Measurements from ENCODE around the gene FUT8.

FUT8 gene

DNA sequence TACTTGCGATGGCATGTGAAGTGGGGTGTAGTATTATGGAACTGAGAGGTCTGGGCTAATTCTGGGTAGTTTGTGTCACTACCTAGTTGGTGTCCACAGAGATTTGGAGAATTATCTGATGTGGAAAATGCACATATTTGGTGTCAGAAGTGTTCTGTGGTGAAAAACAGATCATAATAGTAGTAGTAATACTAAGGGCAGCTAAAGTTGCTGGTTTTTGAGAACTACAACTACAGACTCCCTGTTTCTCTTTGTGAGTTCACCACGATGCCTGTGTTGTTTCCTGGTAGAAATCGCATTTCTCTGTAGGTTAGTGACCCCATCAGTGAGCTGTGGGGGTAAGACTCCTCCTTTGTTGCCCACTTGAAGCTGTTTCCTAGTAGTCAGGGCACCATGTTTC, 206.5 kb downstream of the FUT8 start:
- TF ChIP-seq, protein P1, sequence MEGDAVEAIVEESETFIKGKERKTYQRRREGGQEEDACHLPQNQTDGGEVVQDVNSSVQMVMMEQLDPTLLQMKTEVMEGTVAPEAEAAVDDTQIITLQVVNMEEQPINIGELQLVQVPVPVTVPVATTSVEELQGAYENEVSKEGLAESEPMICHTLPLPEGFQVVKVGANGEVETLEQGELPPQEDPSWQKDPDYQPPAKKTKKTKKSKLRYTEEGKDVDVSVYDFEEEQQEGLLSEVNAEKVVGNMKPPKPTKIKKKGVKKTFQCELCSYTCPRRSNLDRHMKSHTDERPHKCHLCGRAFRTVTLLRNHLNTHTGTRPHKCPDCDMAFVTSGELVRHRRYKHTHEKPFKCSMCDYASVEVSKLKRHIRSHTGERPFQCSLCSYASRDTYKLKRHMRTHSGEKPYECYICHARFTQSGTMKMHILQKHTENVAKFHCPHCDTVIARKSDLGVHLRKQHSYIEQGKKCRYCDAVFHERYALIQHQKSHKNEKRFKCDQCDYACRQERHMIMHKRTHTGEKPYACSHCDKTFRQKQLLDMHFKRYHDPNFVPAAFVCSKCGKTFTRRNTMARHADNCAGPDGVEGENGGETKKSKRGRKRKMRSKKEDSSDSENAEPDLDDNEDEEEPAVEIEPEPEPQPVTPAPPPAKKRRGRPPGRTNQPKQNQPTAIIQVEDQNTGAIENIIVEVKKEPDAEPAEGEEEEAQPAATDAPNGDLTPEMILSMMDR (IDR thresholded peaks at IDR 0.05; ENCODE audit: control insufficient read depth, insufficient read depth, low read depth, low read length, missing control alignments), result no peak
- no peak for DNase-seq (ENCODE audit: low read depth)
- no peak overlapping the region for H3K4me3 ChIP-seq (ENCODE audit: control insufficient read depth, low read depth, low read length)

DNA sequence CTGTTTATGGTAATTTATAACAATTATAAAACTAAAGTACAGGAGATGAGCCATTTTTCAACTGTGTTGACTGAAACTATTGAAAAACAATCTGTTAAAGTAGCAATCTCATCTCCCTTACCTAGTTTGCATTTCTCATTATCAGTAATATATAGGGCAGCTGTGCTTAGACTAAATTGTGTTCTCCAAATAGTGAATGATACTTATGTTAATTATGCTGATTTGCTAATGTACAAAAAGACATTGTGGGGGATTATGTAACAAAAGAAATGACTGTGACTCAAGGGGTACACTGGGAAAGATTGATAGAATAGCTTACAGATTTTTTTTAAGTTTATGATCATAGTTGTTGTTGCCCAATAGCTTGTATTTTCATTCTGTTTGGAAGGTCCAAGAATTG, 207.7 kb downstream of the FUT8 start:
- TF ChIP-seq, protein P1 (IDR thresholded peaks at IDR 0.05; ENCODE audit: control insufficient read depth, insufficient read depth, low read depth, low read length, missing control alignments), result no peak
- H3K4me3 ChIP-seq (ENCODE audit: control insufficient read depth, low read depth, low read length), result no peak overlapping the region
- no peak for DNase-seq (ENCODE audit: low read depth)

- TF ChIP-seq, protein P1 (IDR thresholded peaks at IDR 0.05; ENCODE audit: control insufficient read depth, insufficient read depth, low read depth, low read length, missing control alignments), result no peak
- no peak for DNase-seq (ENCODE audit: low read depth)
- no peak overlapping the region for H3K4me3 ChIP-seq (ENCODE audit: control insufficient read depth, low read depth, low read length)
Observed at GRCh38 chr14:65622703-65623102, 210.2 kb downstream of the FUT8 start.

DNA sequence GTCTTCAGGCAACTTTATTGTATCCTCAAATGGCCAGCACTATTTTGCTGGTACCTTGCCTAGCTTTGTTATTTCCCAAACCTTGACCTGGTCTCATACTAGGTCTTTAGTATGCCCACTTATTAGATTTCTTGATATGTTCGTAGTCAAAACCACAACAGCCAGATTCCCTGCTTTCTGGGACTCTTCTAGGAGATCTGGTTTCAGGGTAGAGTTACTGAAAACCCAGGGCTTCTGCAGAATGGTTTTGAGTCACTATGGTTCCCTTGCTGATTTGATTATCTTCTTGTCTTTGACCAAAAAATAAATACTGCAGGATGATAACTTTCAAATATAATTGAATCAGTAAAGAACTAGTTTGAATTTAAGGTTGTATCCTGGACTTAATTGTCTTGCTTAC, 211.2 kb downstream of the FUT8 start:
- H3K4me3 ChIP-seq (ENCODE audit: control insufficient read depth, low read depth, low read length), result no peak overlapping the region
- DNase-seq (ENCODE audit: low read depth), result no peak
- TF ChIP-seq, protein P1 (IDR thresholded peaks at IDR 0.05; ENCODE audit: control insufficient read depth, insufficient read depth, low read depth, low read length, missing control alignments), result no peak

- TF ChIP-seq, protein P1 (IDR thresholded peaks at IDR 0.05; ENCODE audit: control insufficient read depth, insufficient read depth, low read depth, low read length, missing control alignments), result no peak
- no peak for DNase-seq (ENCODE audit: low read depth)
- no peak overlapping the region for H3K4me3 ChIP-seq (ENCODE audit: control insufficient read depth, low read depth, low read length)
Observed at GRCh38 chr14:65627315-65627714, 214.8 kb downstream of the FUT8 start.

GRCh38 chr14:65628664-65629063, 216.1 kb downstream of the FUT8 start:
- TF ChIP-seq, protein P1 (IDR thresholded peaks at IDR 0.05; ENCODE audit: control insufficient read depth, insufficient read depth, low read depth, low read length, missing control alignments), result no peak
- no peak for DNase-seq (ENCODE audit: low read depth)
- H3K4me3 ChIP-seq (ENCODE audit: control insufficient read depth, low read depth, low read length), result no peak overlapping the region

- TF ChIP-seq, protein P1 (IDR thresholded peaks at IDR 0.05; ENCODE audit: control insufficient read depth, insufficient read depth, low read depth, low read length, missing control alignments), result no peak
- no peak overlapping the region for H3K4me3 ChIP-seq (ENCODE audit: control insufficient read depth, low read depth, low read length)
- DNase-seq (ENCODE audit: low read depth), result no peak
Observed at GRCh38 chr14:65631040-65631439, 218.5 kb downstream of the FUT8 start.
